ENCODE results near the gene TUNAR. TPM values are rescaled to one million over a fixed set of nuclear protein-coding genes. Genes with fewer than 3 reads are reported as not detected.

The TUNAR gene
- total RNA-seq, 1 donor, result not detected

- no peak for TF ChIP-seq CTCF (IDR thresholded peaks at IDR 0.05; ENCODE audit: insufficient read depth, low read length)
- no peak for DNase-seq (ENCODE audit: low read depth)
- H3K4me3 ChIP-seq (ENCODE audit: low read depth, low read length), result no peak overlapping the region
Observed at GRCh38 chr14:95902273-95902826, 25.7 kb downstream of the TUNAR start.

- H3K4me3 ChIP-seq (ENCODE audit: low read depth, low read length), result no peak overlapping the region
- DNase-seq (ENCODE audit: low read depth), result no peak
- no peak for TF ChIP-seq CTCF (IDR thresholded peaks at IDR 0.05; ENCODE audit: insufficient read depth, low read length)
Observed at GRCh38 chr14:95903165-95903564, 26.5 kb downstream of the TUNAR start.

GRCh38 chr14:95903616-95904107 is 27.0 kb downstream of the TUNAR start:
- no peak for DNase-seq (ENCODE audit: low read depth)
- no peak for TF ChIP-seq CTCF (IDR thresholded peaks at IDR 0.05; ENCODE audit: insufficient read depth, low read length)
- no peak overlapping the region for H3K4me3 ChIP-seq (ENCODE audit: low read depth, low read length)

- H3K4me3 ChIP-seq (ENCODE audit: low read depth, low read length), result no peak overlapping the region
- TF ChIP-seq CTCF (IDR thresholded peaks at IDR 0.05; ENCODE audit: insufficient read depth, low read length), result no peak
- DNase-seq (ENCODE audit: low read depth), result no peak
Observed at GRCh38 chr14:95906591-95906990, 30.0 kb downstream of the TUNAR start.

- H3K4me3 ChIP-seq (ENCODE audit: low read depth, low read length), result no peak overlapping the region
- DNase-seq (ENCODE audit: low read depth), result no peak
- TF ChIP-seq CTCF (IDR thresholded peaks at IDR 0.05; ENCODE audit: insufficient read depth, low read length), result no peak
Observed at GRCh38 chr14:95910628-95911027, 34.0 kb downstream of the TUNAR start.

- DNase-seq (ENCODE audit: low read depth), result no peak
- no peak for TF ChIP-seq CTCF (IDR thresholded peaks at IDR 0.05; ENCODE audit: insufficient read depth, low read length)
- H3K4me3 ChIP-seq (ENCODE audit: low read depth, low read length), result no peak overlapping the region
Observed at GRCh38 chr14:95911456-95911855, 34.8 kb downstream of the TUNAR start.

- no peak overlapping the region for H3K4me3 ChIP-seq (ENCODE audit: low read depth, low read length)
- no peak for DNase-seq (ENCODE audit: low read depth)
- TF ChIP-seq CTCF (IDR thresholded peaks at IDR 0.05; ENCODE audit: insufficient read depth, low read length), result no peak
Observed at GRCh38 chr14:95915330-95915729, 38.7 kb downstream of the TUNAR start.
